ENCODE results near the gene DGCR8. TPM values are rescaled to one million over a fixed set of nuclear protein-coding genes. Genes with fewer than 3 reads are reported as not detected.

Gene DGCR8
- total RNA-seq, 4 donors from 2014 or later: 13.2 to 56.2 (median 33.5) TPM

DNA sequence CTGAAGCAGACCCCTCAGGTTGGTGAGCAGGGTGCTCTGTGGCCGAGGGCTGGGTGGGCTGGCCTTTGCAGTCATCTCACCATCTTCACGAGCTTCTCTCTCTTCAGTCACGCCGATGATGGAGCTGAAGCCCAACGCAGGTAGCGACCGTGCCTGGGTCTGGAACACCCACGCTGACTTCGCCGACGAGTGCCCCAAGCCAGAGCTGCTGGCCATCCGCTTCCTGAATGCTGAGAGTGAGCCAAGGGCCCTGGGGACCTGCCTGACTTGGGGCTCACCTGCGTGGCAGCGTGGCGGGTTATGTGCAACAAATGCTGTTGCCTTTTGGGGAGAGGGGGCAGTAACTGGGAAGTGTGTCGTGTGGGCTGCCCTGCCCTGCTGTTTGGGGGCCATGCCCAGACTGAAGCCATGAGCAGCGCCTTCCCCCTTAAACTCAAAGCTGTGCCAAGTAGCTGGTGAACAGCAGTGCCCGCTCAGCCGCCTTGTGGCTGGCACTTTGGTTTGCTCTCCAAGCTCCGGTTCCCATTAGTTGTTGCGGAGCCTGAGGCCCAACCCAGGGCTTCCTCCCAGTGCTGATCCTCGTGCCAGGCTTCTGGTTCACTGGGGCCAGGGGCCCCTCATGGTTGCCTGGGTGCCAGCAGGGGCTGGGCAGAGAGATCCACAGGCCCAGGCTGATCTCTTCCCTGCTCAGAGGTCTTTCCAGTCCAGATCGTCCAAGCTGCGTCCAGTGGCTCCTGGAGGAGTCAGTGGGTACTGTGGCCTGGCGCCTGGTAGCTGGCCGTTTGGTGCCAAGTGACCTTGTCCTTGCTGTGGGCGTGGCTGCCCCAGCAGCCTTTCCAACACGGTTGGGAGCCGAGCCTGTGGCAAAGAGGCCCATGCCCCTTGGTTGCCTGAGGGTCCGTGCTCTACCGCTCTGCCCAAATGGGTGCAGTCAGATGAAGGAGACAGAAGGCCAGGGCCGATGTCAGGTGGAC, 45.4 kb downstream of the DGCR8 start:
- H3K36me3 ChIP-seq: no peaks in the 10 kb centered on the region
- DNase-seq: no peak
- intact Hi-C loops (cut with DNase I; ENCODE audit: low total_unique reads): no loop called here
- no peak overlapping the region for H3K4me3 ChIP-seq
- no peak overlapping the region for H3K27ac ChIP-seq
- H3K9me3 ChIP-seq: no peaks in the 10 kb centered on the region
- H3K4me1 ChIP-seq: no peaks in the 10 kb centered on the region
- no peak for TF ChIP-seq POLR2A (IDR thresholded peaks at IDR 0.05)
- TF ChIP-seq, protein P1, sequence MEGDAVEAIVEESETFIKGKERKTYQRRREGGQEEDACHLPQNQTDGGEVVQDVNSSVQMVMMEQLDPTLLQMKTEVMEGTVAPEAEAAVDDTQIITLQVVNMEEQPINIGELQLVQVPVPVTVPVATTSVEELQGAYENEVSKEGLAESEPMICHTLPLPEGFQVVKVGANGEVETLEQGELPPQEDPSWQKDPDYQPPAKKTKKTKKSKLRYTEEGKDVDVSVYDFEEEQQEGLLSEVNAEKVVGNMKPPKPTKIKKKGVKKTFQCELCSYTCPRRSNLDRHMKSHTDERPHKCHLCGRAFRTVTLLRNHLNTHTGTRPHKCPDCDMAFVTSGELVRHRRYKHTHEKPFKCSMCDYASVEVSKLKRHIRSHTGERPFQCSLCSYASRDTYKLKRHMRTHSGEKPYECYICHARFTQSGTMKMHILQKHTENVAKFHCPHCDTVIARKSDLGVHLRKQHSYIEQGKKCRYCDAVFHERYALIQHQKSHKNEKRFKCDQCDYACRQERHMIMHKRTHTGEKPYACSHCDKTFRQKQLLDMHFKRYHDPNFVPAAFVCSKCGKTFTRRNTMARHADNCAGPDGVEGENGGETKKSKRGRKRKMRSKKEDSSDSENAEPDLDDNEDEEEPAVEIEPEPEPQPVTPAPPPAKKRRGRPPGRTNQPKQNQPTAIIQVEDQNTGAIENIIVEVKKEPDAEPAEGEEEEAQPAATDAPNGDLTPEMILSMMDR (IDR thresholded peaks at IDR 0.05): no peak
- H3K27me3 ChIP-seq: no peaks in the 10 kb centered on the region

DNA sequence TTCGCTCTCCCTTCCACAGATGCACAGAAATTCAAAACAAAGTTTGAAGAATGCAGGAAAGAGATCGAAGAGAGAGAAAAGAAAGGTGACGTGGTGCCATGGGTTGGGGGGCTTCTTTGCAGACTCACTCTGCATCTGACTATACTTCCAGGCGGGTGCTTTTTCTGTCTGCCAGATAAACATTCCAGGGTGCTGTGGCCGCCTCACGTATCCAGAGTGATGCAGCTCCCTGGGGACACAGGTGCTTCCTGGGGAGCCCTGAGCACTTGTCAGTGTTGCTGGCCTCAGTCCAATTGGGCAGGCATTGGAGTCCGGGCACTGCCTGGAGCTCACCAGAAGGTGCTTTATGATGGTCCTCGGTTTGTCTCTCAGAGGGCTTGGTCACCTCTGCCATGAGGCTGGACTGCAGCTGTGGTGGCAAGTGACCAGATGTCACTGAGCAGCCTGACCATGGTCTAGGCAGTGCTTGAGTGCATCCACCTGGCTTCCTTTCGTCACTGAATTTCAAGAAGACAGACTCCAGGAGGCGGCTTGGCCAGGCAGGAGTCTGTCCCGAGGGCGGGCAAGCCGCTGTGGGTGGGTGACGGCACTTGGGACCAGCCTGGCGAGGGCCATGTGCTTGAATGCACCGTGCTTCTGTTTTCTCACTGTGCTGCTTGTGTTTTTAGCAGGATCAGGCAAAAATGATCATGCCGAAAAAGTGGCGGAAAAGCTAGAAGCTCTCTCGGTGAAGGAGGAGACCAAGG, 46.4 kb downstream of the DGCR8 start:
- Histone ChIP-seq H3K9me3 (no peaks in the 10 kb centered on the region), H3K4me3 (no peak overlapping the region), H3K36me3 (no peaks in the 10 kb centered on the region), H3K27me3 (no peaks in the 10 kb centered on the region), H3K4me1 (no peaks in the 10 kb centered on the region), H3K27ac (no peak overlapping the region)
- intact Hi-C loops (cut with DNase I; ENCODE audit: low total_unique reads): no loop called here
- no peak for TF ChIP-seq POLR2A (IDR thresholded peaks at IDR 0.05)
- TF ChIP-seq, protein P1 (IDR thresholded peaks at IDR 0.05): no peak
- DNase-seq: no peak

DNA sequence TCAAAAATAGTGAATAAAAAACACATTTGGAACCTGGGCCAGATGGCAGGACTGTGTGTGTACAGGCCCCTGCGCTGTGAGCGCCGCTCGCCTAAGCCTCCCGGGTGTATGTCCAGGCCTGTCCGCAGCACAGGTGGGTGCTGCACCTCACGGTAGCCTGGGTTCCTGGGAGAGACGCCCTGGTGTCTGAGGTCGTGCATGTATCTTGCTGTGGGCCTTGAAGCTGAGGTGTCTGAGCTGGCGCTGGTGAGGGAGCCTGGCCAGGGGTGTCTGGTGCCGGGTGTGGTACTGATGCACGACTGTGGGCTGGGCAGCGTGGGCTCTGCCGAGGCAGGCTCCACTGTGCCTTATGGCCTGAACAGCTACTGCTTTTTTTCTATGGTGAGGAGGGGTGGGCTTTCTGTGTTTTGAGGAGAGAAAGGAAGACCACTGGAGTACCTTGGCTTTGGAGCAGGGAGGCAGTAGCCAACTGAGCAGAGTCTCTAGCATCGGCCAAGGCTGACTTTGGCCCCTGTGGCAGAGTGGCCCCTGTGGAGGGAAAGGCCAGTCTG, 47.4 kb downstream of the DGCR8 start:
- DNase-seq: no peak
- intact Hi-C loops (cut with DNase I; ENCODE audit: low total_unique reads): no loop called here
- no peak overlapping the region for H3K27ac ChIP-seq
- H3K4me3 ChIP-seq: no peak overlapping the region
- H3K4me1 ChIP-seq: peaks cover 0 to under 1% of the 10 kb centered on the region in 2 donors
- no peaks in the 10 kb centered on the region for H3K27me3 ChIP-seq
- H3K36me3 ChIP-seq: no peaks in the 10 kb centered on the region
- TF ChIP-seq POLR2A (IDR thresholded peaks at IDR 0.05): no peak
- TF ChIP-seq, protein P1 (IDR thresholded peaks at IDR 0.05): no peak
- H3K9me3 ChIP-seq: no peaks in the 10 kb centered on the region

DNA sequence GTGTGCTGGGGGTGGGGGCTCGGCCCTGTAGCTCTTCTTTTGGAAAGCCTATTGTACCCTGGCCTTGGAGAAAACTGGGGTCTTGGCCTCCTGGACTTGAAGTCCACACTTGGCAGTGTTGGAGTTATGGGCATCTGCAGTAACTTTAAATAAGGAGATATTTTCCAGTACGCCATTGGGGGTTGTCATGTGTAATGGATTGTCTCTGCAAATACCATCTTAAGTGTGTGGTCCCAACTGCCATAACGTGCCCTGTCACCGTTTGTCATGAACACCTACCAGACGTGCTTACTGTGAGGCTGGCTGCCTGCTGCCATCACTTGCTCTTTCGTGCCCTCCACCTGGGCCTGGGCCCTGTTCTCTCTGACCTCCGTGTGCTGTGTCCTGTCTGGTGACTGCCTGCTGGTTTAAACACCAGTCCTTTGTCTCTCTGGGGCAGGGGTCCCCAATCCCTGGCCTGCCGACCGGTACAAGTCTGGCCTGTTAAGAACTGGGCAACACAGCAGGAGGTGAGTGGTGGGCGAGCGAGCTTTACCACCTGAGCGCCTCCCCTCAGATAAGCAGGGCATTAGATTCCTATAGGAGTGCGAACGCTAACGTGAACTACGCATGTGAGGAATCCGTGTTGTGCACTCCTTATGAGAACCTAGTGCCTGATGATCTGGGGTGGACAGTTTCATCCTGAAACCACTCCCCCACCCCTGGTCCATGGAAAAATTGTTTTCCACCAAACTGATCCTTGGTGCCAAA, 48.0 kb downstream of the DGCR8 start:
- TF ChIP-seq, protein P1 (IDR thresholded peaks at IDR 0.05): no peak
- Histone ChIP-seq H3K27ac (no peak overlapping the region), H3K4me1 (peaks cover 0 to 7% of the 10 kb centered on the region in 2 donors), H3K9me3 (no peaks in the 10 kb centered on the region), H3K27me3 (no peaks in the 10 kb centered on the region), H3K36me3 (no peaks in the 10 kb centered on the region), H3K4me3 (no peak overlapping the region)
- intact Hi-C loops (cut with DNase I; ENCODE audit: low total_unique reads): no loop called here
- no peak for DNase-seq

Measured in uterus (tissue), 4 donors.